ENCODE measurements around the gene TXNDC8. TPM values are rescaled to one million over a fixed set of nuclear protein-coding genes. Genes with fewer than 3 reads are reported as not detected.

TXNDC8 gene
- total RNA-seq, 1 experiment from 2014 or later = not detected

- H3K9me3 ChIP-seq (ENCODE audit: low read length) = no peaks in the 10 kb centered on the region
- H3K79me2 ChIP-seq (ENCODE audit: low read length) = no peaks in the 10 kb centered on the region
- intact Hi-C loops (cut with micrococcal nuclease) = no loop called here
- H3K4me2 ChIP-seq (ENCODE audit: low read length) = no peak overlapping the region
- H3K9ac ChIP-seq (ENCODE audit: low read length) = no peak overlapping the region
- DNase-seq = no peak
- POLR2A ChIA-PET (ENCODE audit: unreplicated experiment) = no interaction called here
- H3F3A ChIP-seq (ENCODE audit: low read length, unreplicated experiment) = no peaks in the 10 kb centered on the region
- no peak overlapping the region for H3K27ac ChIP-seq (ENCODE audit: low read length)
- H4K20me1 ChIP-seq (ENCODE audit: low read length) = no peaks in the 10 kb centered on the region
- H3K36me3 ChIP-seq (ENCODE audit: low read depth, low read length) = no peaks in the 10 kb centered on the region
- no peaks in the 10 kb centered on the region for H3K9me2 ChIP-seq (replicated peaks; ENCODE audit: low read length)
- H3K4me1 ChIP-seq (ENCODE audit: insufficient read depth, low read length) = peaks cover 6% of the 10 kb centered on the region
- CTCF ChIA-PET = no interaction called here
- no peak for ATAC-seq
- no peak for TF ChIP-seq CTCF (conservative IDR thresholded peaks at IDR 0.05; ENCODE audit: low read depth, low read length)
- TF ChIP-seq EZH2phosphoT487 (IDR thresholded peaks at IDR 0.05; ENCODE audit: borderline replicate concordance, low read length) = no peak
- TF ChIP-seq EZH2 (IDR thresholded peaks at IDR 0.05; ENCODE audit: low read length, unreplicated experiment) = no peak
- no TSS peak for BruUV-seq (replicated peaks)
- H3K4me3 ChIP-seq (ENCODE audit: low read length) = no peak overlapping the region
- no peak overlapping the region for H2AFZ ChIP-seq (ENCODE audit: low read length)
- no peaks in the 10 kb centered on the region for H3K27me3 ChIP-seq (ENCODE audit: low read length)
Observed at GRCh38 chr9:110290001-110290400, 47.7 kb downstream of the TXNDC8 start.

GRCh38 chr9:110288503-110288902 lies 49.2 kb downstream of the TXNDC8 start:
- Histone ChIP-seq H3K9me3 (ENCODE audit: low read length) (no peaks in the 10 kb centered on the region), H3K27me3 (ENCODE audit: low read length) (no peaks in the 10 kb centered on the region), H3F3A (ENCODE audit: low read length, unreplicated experiment) (no peaks in the 10 kb centered on the region), H2AFZ (ENCODE audit: low read length) (no peak overlapping the region), H3K27ac (ENCODE audit: low read length) (no peak overlapping the region), H3K4me3 (ENCODE audit: low read length) (no peak overlapping the region), H3K36me3 (ENCODE audit: low read depth, low read length) (no peaks in the 10 kb centered on the region), H3K4me1 (ENCODE audit: insufficient read depth, low read length) (peaks cover 6% of the 10 kb centered on the region), H3K79me2 (ENCODE audit: low read length) (no peaks in the 10 kb centered on the region), H3K9ac (ENCODE audit: low read length) (no peak overlapping the region), H3K9me2 (replicated peaks; ENCODE audit: low read length) (no peaks in the 10 kb centered on the region), H3K4me2 (ENCODE audit: low read length) (no peak overlapping the region), H4K20me1 (ENCODE audit: low read length) (no peaks in the 10 kb centered on the region)
- no peak for TF ChIP-seq CTCF (conservative IDR thresholded peaks at IDR 0.05; ENCODE audit: low read depth, low read length)
- TF ChIP-seq EZH2 (IDR thresholded peaks at IDR 0.05; ENCODE audit: low read length, unreplicated experiment) = no peak
- TF ChIP-seq EZH2phosphoT487 (IDR thresholded peaks at IDR 0.05; ENCODE audit: borderline replicate concordance, low read length) = no peak
- CTCF ChIA-PET = no interaction called here
- DNase-seq (no peak), ATAC-seq (no peak)
- intact Hi-C loops (cut with micrococcal nuclease) = no loop called here
- POLR2A ChIA-PET (ENCODE audit: unreplicated experiment) = no interaction called here
- no TSS peak for BruUV-seq (replicated peaks)

- H3K4me3 ChIP-seq (ENCODE audit: low read length) = no peak overlapping the region
- no peaks in the 10 kb centered on the region for H3K27me3 ChIP-seq (ENCODE audit: low read length)
- no peak for ATAC-seq
- DNase-seq = no peak
- no peak overlapping the region for H3K4me2 ChIP-seq (ENCODE audit: low read length)
- no peak overlapping the region for H3K9ac ChIP-seq (ENCODE audit: low read length)
- H3K9me2 ChIP-seq (replicated peaks; ENCODE audit: low read length) = no peaks in the 10 kb centered on the region
- H4K20me1 ChIP-seq (ENCODE audit: low read length) = no peaks in the 10 kb centered on the region
- no peak for TF ChIP-seq CTCF (conservative IDR thresholded peaks at IDR 0.05; ENCODE audit: low read depth, low read length)
- no peak for TF ChIP-seq EZH2phosphoT487 (IDR thresholded peaks at IDR 0.05; ENCODE audit: borderline replicate concordance, low read length)
- TF ChIP-seq EZH2 (IDR thresholded peaks at IDR 0.05; ENCODE audit: low read length, unreplicated experiment) = no peak
- no TSS peak for BruUV-seq (replicated peaks)
- intact Hi-C loops (cut with micrococcal nuclease) = no loop called here
- no peaks in the 10 kb centered on the region for H3K36me3 ChIP-seq (ENCODE audit: low read depth, low read length)
- H3K4me1 ChIP-seq (ENCODE audit: insufficient read depth, low read length) = peaks cover 6% of the 10 kb centered on the region
- H3F3A ChIP-seq (ENCODE audit: low read length, unreplicated experiment) = no peaks in the 10 kb centered on the region
- ChIA-PET POLR2A (ENCODE audit: unreplicated experiment) (no interaction called here), CTCF (no interaction called here)
- H3K79me2 ChIP-seq (ENCODE audit: low read length) = no peaks in the 10 kb centered on the region
- no peak overlapping the region for H3K27ac ChIP-seq (ENCODE audit: low read length)
- no peaks in the 10 kb centered on the region for H3K9me3 ChIP-seq (ENCODE audit: low read length)
- H2AFZ ChIP-seq (ENCODE audit: low read length) = no peak overlapping the region
Observed at GRCh38 chr9:110287289-110287680, 50.4 kb downstream of the TXNDC8 start.

All from PC-3 (cell line).